Fibroblast of villous mesenchyme (primary cell): ENCODE measurements around the gene HRH2. TPM values are rescaled to one million over a fixed set of nuclear protein-coding genes. Genes with fewer than 3 reads are reported as not detected.

Source experiments
- DNase-seq: peaks from one replicate; pipeline ENCODE4 v3.0.0-alpha.2; 2010; ENCODE audit warnings: low read depth
- H3K4me3 ChIP-seq: 2 replicates; pipeline ENCODE4 v1.5.1; 2011; ENCODE audit warnings: low read depth, mild to moderate bottlenecking, low read length
- CTCF ChIP-seq: IDR thresholded peaks from 2 replicates; pipeline ENCODE4 v1.5.1; 2012; ENCODE audit warnings: low read depth, mild to moderate bottlenecking, low read length; ENCODE audit not compliant: insufficient read depth
- total RNA-seq: library from RNA; depleted of rRNA; stranded (reverse); fragments of >200 nt; gene quantifications from 2 replicates; pipeline ENCODE4 v1.2.3, GENCODE V29; 2012

HRH2 gene
- total RNA-seq, 1 donor = not detected

- no peak for TF ChIP-seq CTCF
- H3K4me3 ChIP-seq = no peak overlapping the region
- DNase-seq = no peak
Observed at GRCh38 chr5:175692996-175693710, 35.3 kb downstream of the HRH2 start.

GRCh38 chr5:175693741-175694140, 35.9 kb downstream of the HRH2 start:
- DNase-seq = no peak
- no peak for TF ChIP-seq CTCF
- H3K4me3 ChIP-seq = no peak overlapping the region

GRCh38 chr5:175694371-175695160, 36.7 kb downstream of the HRH2 start:
- no peak overlapping the region for H3K4me3 ChIP-seq
- no peak for DNase-seq
- no peak for TF ChIP-seq CTCF

GRCh38 chr5:175695161-175696126, 37.6 kb downstream of the HRH2 start:
- no peak for DNase-seq
- no peak for TF ChIP-seq CTCF
- H3K4me3 ChIP-seq = no peak overlapping the region

GRCh38 chr5:175696139-175696854, 38.4 kb downstream of the HRH2 start:
- no peak overlapping the region for H3K4me3 ChIP-seq
- TF ChIP-seq CTCF = peak; percentile 59
- peak; percentile 43 for DNase-seq

GRCh38 chr5:175696855-175697198, 39.0 kb downstream of the HRH2 start:
- TF ChIP-seq CTCF = no peak
- no peak for DNase-seq
- H3K4me3 ChIP-seq = no peak overlapping the region
